NCI-H2196 treated with DMSO at 0.1 percent for 48 hours (cell line): ENCODE results near the gene ADD2.
"Not testable (repeated sequence)": the region's sequence is repeated elsewhere in the genome, so short reads cannot be mapped to it uniquely, and the experiment has no call there.

Source experiments
- DNase-seq: peaks from one replicate; lab custom pipeline; 2025; ENCODE audit not compliant: unreplicated experiment; lab: John Stamatoyannopoulos, UW

ADD2 gene, protein sequence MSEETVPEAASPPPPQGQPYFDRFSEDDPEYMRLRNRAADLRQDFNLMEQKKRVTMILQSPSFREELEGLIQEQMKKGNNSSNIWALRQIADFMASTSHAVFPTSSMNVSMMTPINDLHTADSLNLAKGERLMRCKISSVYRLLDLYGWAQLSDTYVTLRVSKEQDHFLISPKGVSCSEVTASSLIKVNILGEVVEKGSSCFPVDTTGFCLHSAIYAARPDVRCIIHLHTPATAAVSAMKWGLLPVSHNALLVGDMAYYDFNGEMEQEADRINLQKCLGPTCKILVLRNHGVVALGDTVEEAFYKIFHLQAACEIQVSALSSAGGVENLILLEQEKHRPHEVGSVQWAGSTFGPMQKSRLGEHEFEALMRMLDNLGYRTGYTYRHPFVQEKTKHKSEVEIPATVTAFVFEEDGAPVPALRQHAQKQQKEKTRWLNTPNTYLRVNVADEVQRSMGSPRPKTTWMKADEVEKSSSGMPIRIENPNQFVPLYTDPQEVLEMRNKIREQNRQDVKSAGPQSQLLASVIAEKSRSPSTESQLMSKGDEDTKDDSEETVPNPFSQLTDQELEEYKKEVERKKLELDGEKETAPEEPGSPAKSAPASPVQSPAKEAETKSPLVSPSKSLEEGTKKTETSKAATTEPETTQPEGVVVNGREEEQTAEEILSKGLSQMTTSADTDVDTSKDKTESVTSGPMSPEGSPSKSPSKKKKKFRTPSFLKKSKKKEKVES

GRCh38 chr2:70767699-70768589 lies at the start of gene ADD2:
TSS of gene ADD2 (minus strand) at chr2:70768200. CDS start at chr2:70706408, 61,792 bp downstream.
- DNase-seq, result peak; percentile 5

GRCh38 chr2:70817284-70817954 lies 49.4 kb upstream of the ADD2 start:
- no peak for DNase-seq

GRCh38 chr2:70816726-70817125 lies 48.7 kb upstream of the ADD2 start:
- DNase-seq, result no peak

- DNase-seq, result no peak
Observed at GRCh38 chr2:70808983-70809958, 41.3 kb upstream of the ADD2 start.

DNA sequence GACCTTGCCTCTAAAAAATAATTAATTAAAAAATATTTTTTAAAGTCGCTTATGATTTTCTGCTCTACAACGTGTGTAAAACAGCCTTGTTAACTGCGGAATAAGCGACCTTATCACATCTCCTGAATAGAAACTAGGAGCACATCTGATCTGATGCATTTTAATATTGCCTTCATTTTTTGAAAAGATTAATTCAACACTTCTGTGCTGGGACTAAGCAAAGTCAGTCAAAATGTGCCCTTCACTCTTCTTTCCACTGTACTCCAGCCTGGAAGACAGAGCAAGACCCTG lies 39.8 kb upstream of the ADD2 start:
- DNase-seq, result no peak

DNA sequence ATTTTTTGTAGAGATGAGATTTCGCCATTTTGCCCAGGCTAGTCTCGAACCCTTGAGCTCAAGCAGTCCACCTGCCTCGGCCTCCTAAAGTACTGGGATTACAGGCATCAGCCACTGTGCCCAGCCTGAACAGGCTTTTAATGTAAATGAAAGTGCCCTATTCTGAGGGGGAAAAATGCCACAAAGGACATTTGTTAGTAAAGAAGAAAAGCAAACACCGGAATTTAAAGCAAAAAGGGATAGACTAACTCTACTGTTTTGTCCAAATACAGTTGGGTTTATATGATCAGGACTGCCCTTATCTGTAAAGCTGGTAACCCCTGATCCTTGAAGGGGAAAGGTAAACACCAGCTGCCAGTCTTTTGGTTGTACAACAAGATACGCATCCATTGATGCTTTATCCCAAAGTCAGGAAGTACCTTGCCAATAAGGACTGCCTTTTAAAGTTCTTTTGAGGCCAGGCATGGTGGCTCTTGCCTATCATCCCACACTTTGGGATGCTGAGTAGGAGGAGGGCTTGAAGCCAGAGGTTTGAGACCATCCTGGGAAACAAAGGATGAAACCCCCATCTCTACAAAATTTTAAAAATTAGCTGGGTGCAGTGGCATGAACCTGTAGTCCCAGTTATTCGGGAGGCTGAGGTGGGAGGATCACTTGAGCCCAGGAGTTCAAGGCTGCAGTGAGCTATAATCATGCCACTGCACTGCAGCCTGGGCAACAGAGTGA lies 39.3 kb upstream of the ADD2 start:
- no peak for DNase-seq

- DNase-seq, result no peak
Observed at GRCh38 chr2:70806620-70807019, 38.6 kb upstream of the ADD2 start.

DNA sequence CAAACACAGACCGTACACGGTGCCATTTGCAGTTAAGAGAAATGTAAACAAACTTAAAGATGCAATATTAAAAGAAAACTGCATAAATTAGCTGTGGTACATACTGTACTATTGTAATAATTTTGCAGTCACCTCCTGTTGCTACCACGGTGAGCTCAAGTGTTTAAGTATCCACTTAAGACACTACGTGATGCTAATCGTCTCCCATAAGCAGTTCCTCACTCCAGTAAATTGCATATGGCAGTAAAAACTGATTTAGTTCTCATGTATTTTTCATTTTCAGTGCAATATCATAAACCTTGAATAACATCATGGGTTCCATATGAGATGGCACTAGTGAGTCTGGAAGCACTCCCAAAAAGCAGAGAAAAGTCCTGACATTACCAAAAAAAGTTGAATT lies 38.0 kb upstream of the ADD2 start:
- DNase-seq, result no peak

DNA sequence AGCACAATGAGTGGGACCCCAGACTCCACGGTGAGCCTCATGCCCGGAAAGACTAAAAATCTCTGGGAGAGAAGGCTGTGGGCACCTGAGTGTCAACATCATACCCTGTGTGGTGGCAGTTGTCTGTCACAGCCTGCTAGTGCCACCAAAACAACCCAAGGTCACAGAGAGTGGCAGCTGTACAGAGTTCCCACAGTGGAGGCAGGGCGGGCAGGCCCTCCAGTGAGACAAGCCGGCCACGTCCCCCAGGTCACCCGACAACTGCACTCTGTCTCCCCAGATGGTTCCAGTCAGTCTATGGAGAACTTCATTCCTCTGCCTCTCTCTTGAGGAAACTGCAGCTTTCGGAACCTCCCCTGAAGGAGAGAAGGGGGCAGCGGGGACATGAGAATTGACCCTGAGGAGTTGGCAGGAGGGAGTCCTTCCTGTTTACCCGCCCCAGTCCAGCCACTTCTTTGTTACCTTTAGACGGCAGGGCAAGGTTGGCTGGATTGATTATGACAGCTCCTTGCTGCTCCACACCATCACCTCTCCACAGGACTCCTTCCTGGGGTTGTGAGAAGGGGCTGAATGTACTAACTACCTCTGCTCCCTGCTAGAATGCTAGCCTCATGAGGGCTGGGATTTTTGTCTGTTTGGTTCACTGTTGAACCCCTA lies 33.7 kb upstream of the ADD2 start:
- no peak for DNase-seq

DNA sequence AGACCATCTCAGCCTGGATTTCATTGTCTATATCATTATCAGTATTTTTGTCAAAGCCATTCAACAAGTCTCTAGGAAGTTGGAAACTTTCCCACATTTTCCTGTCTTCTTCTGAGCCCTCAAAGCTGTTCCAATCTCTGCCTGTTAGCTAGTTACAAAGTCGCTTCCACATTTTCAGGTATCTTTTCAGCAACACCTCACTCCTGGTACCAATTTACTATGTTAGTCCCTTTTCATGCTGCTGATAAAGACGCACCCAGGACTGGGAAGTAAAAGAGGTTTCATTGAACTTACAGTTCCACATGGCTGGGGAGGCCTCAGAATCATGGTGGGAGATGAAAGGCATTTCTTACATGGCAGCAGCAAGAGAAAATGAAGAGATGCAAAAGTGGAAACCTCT lies 31.7 kb upstream of the ADD2 start:
- DNase-seq, result no peak

DNA sequence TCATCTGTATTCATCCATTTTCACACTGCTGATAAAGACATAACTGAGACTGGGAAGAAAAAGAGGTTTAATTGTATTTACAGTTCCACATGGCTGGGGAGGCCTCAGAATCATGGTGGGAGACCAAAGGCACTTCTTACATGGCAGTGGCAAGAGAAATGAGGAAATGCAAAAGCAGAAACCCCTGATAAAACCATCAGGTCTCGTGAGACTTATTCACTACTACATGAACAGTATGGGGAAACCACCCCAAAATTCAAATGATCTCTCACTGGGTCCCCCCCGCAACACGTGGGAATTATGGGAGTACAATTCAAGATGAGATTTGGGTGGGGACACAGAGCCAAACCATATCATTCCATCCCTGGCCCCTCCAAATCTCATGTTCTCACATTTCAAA lies 30.0 kb upstream of the ADD2 start:
- not testable (repeated sequence) for DNase-seq

- DNase-seq, result no peak
Observed at GRCh38 chr2:70797506-70797905, 29.5 kb upstream of the ADD2 start.

GRCh38 chr2:70796262-70796661 lies 28.3 kb upstream of the ADD2 start:
- no peak for DNase-seq

- no peak for DNase-seq
Observed at GRCh38 chr2:70795164-70795995, 27.4 kb upstream of the ADD2 start.

DNA sequence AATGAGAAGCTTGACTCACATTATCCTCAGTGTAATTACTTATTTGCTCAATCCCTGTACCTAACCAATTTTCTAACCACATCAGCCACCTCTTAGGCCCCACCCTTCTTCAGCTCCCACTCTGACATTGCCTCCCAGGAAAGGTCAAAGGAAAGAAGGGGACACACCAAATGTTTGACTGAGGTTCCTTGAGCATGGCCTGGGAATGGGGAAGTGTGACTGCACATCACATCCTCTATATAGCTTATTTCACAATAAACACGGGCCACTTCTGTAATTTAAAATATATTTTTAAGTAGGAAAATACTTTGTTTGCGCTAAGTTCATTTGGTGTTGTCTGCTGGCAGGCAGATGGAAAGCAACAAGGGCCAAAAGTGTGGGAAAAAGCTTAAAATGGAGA lies 25.4 kb upstream of the ADD2 start:
- no peak for DNase-seq

GRCh38 chr2:70790136-70790828 lies 22.3 kb upstream of the ADD2 start, which contains the start of gene FIGLA:
TSS of gene FIGLA (minus strand) at chr2:70790643. CDS start at chr2:70790638, 5 bp downstream.
- no peak for DNase-seq
